ENCODE data around the gene PLA2G15. TPM values are rescaled to one million over a fixed set of nuclear protein-coding genes. Genes with fewer than 3 reads are reported as not detected.

PLA2G15 gene
- total RNA-seq, 1 experiment from 2014 or later = 33.2 TPM

- H3K4me1 ChIP-seq = peaks cover 7% of the 10 kb centered on the region; the same call in 1 of the 2 replicates
- no peaks in the 10 kb centered on the region for H3K27me3 Mint-ChIP-seq (ENCODE audit: insufficient read depth, unreplicated experiment)
- CTCF ChIA-PET = interaction anchor here (1.0 to 1.1 kb wide), 2 partner anchors 20 to 37 kb away, joined by 3 read pairs; partner anchors contain the start of genes PRMT7 and SLC7A6OS
- H3K36me3 ChIP-seq (ENCODE audit: control insufficient read depth, insufficient read depth, low read length) = peaks cover 4% of the 10 kb centered on the region; the same call in 1 of the 2 replicates
- peaks cover 96% of the 10 kb centered on the region for H3K36me3 Mint-ChIP-seq (ENCODE audit: insufficient read depth, unreplicated experiment)
- no peak for TF ChIP-seq CTCF (IDR thresholded peaks at IDR 0.05; ENCODE audit: insufficient read depth in 1 of 2, low read depth in 1 of 2, low read length in 1 of 2, severe bottlenecking in 1 of 2, unreplicated experiment in 1 of 2)
- intact Hi-C loops (cut with micrococcal nuclease; ENCODE audit: unreplicated experiment) = no loop called here
- DNase-seq = no peak
- H3K27me3 ChIP-seq (replicated peaks; ENCODE audit: control insufficient read depth, insufficient read depth, low read length) = no peaks in the 10 kb centered on the region
- H3K4me3 ChIP-seq (ENCODE audit: low read depth, low read length) = no peak overlapping the region
- H3K9me3 ChIP-seq = no peaks in the 10 kb centered on the region
- BruUV-seq (replicated peaks) = no TSS peak
- H3K4me3 Mint-ChIP-seq (ENCODE audit: unreplicated experiment) = no peak overlapping the region
- H3K9me3 Mint-ChIP-seq (ENCODE audit: unreplicated experiment) = no peaks in the 10 kb centered on the region
- peaks cover 41% of the 10 kb centered on the region for H3K4me1 Mint-ChIP-seq (ENCODE audit: low read depth, unreplicated experiment)
- H3K27ac Mint-ChIP-seq (ENCODE audit: unreplicated experiment) = no peak overlapping the region
- POLR2A ChIA-PET = interaction anchor here (0.5 to 0.9 kb wide), 2 partner anchors 19 to 469 kb away, joined by 3 read pairs; partner anchors contain the start of genes PRMT7 and SLC7A6OS
Measured at GRCh38 chr16:68291227-68291626, 46.1 kb downstream of the PLA2G15 start.

- no peak overlapping the region for H3K4me3 Mint-ChIP-seq (ENCODE audit: unreplicated experiment)
- H3K36me3 ChIP-seq (ENCODE audit: control insufficient read depth, insufficient read depth, low read length) = peaks cover 7% of the 10 kb centered on the region
- no peaks in the 10 kb centered on the region for H3K9me3 ChIP-seq
- POLR2A ChIA-PET = no interaction called here
- H3K9me3 Mint-ChIP-seq (ENCODE audit: unreplicated experiment) = no peaks in the 10 kb centered on the region
- H3K36me3 Mint-ChIP-seq (ENCODE audit: insufficient read depth, unreplicated experiment) = peaks cover 96% of the 10 kb centered on the region
- DNase-seq = no peak
- no TSS peak for BruUV-seq (replicated peaks)
- CTCF ChIA-PET = interaction anchor here (1.1 kb wide), 1 partner anchor 19 kb away, joined by 3 read pairs; the partner anchor contains the start of genes PRMT7 and SLC7A6OS
- no peak overlapping the region for H3K4me3 ChIP-seq (ENCODE audit: low read depth, low read length)
- H3K27me3 ChIP-seq (replicated peaks; ENCODE audit: control insufficient read depth, insufficient read depth, low read length) = no peaks in the 10 kb centered on the region
- no peak overlapping the region for H3K27ac Mint-ChIP-seq (ENCODE audit: unreplicated experiment)
- H3K4me1 Mint-ChIP-seq (ENCODE audit: low read depth, unreplicated experiment) = peaks cover 44% of the 10 kb centered on the region
- intact Hi-C loops (cut with micrococcal nuclease; ENCODE audit: unreplicated experiment) = no loop called here
- H3K4me1 ChIP-seq = peaks cover 7% of the 10 kb centered on the region; the same call in 1 of the 2 replicates
- TF ChIP-seq CTCF (IDR thresholded peaks at IDR 0.05; ENCODE audit: insufficient read depth in 1 of 2, low read depth in 1 of 2, low read length in 1 of 2, severe bottlenecking in 1 of 2, unreplicated experiment in 1 of 2) = no peak
- no peaks in the 10 kb centered on the region for H3K27me3 Mint-ChIP-seq (ENCODE audit: insufficient read depth, unreplicated experiment)
Measured at GRCh38 chr16:68292425-68292824, 47.3 kb downstream of the PLA2G15 start.

DNA sequence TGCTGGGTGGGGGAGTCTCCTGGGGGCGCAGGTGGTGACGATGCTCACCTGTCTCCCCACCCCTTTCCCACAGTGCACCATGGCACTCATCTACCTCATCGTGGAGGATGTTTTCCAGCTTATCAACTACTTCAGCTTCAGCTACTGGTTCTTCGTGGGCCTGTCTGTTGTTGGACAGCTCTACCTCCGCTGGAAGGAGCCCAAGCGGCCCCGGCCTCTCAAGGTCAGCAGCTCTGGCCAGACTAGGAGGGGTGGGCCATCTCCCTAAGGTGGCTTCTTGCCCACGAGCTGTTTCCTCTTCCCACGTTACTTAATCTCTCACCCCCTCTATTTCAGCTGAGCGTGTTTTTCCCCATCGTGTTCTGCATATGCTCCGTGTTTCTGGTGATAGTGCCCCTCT, 51.1 kb downstream of the PLA2G15 start:
- Histone ChIP-seq H3K9me3 (no peaks in the 10 kb centered on the region), H3K27me3 (replicated peaks; ENCODE audit: control insufficient read depth, insufficient read depth, low read length) (no peaks in the 10 kb centered on the region), H3K36me3 (ENCODE audit: control insufficient read depth, insufficient read depth, low read length) (peaks cover 10% of the 10 kb centered on the region), H3K4me3 (ENCODE audit: low read depth, low read length) (no peak overlapping the region), H3K4me1 (peaks cover 29% of the 10 kb centered on the region)
- no peak for DNase-seq
- Mint-ChIP-seq H3K27me3 (ENCODE audit: insufficient read depth, unreplicated experiment) (no peaks in the 10 kb centered on the region), H3K4me3 (ENCODE audit: unreplicated experiment) (no peak overlapping the region), H3K27ac (ENCODE audit: unreplicated experiment) (peak overlapping the region; percentile 89), H3K4me1 (ENCODE audit: low read depth, unreplicated experiment) (peaks cover 63% of the 10 kb centered on the region), H3K9me3 (ENCODE audit: unreplicated experiment) (no peaks in the 10 kb centered on the region), H3K36me3 (ENCODE audit: insufficient read depth, unreplicated experiment) (peaks cover 96% of the 10 kb centered on the region)
- CTCF ChIA-PET = interaction anchor here (1.4 kb wide), 1 partner anchor 35 kb away, joined by 3 read pairs; no protein-coding TSS in a partner anchor
- POLR2A ChIA-PET = no interaction called here
- no peak for TF ChIP-seq CTCF (IDR thresholded peaks at IDR 0.05; ENCODE audit: insufficient read depth in 1 of 2, low read depth in 1 of 2, low read length in 1 of 2, severe bottlenecking in 1 of 2, unreplicated experiment in 1 of 2)
- intact Hi-C loops (cut with micrococcal nuclease; ENCODE audit: unreplicated experiment) = loop anchor here (5.0 kb wide), 1 partner anchor 34 kb away; the partner anchor contains the start of gene SLC7A6
- no TSS peak for BruUV-seq (replicated peaks)

All from Caco-2 (cell line).